Glomerular visceral epithelial cell (primary cell): ENCODE data around the gene COX7A2L.
A peak's percentile ranks its signal among the peaks of the same experiment; 100 is the strongest.
"Not testable (repeated sequence)": the region's sequence is repeated elsewhere in the genome, so short reads cannot be mapped to it uniquely, and the experiment has no call there.

Experiments used
- DNase-seq: peaks from one replicate; pipeline ENCODE4 v3.0.0-alpha.2; 2016; ENCODE audit errors: extremely low spot score

The COX7A2L gene

GRCh38 chr2:42367835-42368234, 6.8 kb upstream of the COX7A2L start:
- no peak for DNase-seq

GRCh38 chr2:42366411-42366810, 5.4 kb upstream of the COX7A2L start:
- no peak for DNase-seq

GRCh38 chr2:42364658-42365057, 3.6 kb upstream of the COX7A2L start:
- no peak for DNase-seq

- no peak for DNase-seq
Measured at GRCh38 chr2:42363413-42363812, 2.4 kb upstream of the COX7A2L start.

GRCh38 chr2:42361728-42362283, 789 bp upstream of the COX7A2L start:
- no peak for DNase-seq

- no peak for DNase-seq
Measured at GRCh38 chr2:42360493-42360889, 526 bp downstream of the COX7A2L start.

GRCh38 chr2:42359965-42360483, 993 bp downstream of the COX7A2L start:
- no peak for DNase-seq

- no peak for DNase-seq
Measured at GRCh38 chr2:42359304-42359964, 1.6 kb downstream of the COX7A2L start.

GRCh38 chr2:42353792-42354429, 7.1 kb downstream of the COX7A2L start:
- no peak for DNase-seq

- no peak for DNase-seq
Measured at GRCh38 chr2:42351864-42352263, 9.2 kb downstream of the COX7A2L start.

GRCh38 chr2:42350434-42351063, 10.5 kb downstream of the COX7A2L start:
- DNase-seq = no peak

- no peak for DNase-seq
Measured at GRCh38 chr2:42348113-42348805, 12.8 kb downstream of the COX7A2L start.

GRCh38 chr2:42347518-42347917, 13.5 kb downstream of the COX7A2L start:
- DNase-seq = not testable (repeated sequence)

GRCh38 chr2:42346856-42347255, 14.2 kb downstream of the COX7A2L start:
- DNase-seq = not testable (repeated sequence)

- DNase-seq = no peak
Measured at GRCh38 chr2:42345986-42346385, 15.0 kb downstream of the COX7A2L start.

- no peak for DNase-seq
Measured at GRCh38 chr2:42342795-42343241, 18.2 kb downstream of the COX7A2L start.

- DNase-seq = peak; percentile 64
Measured at GRCh38 chr2:42342061-42342794, 18.8 kb downstream of the COX7A2L start.

- DNase-seq = no peak
Measured at GRCh38 chr2:42340938-42341636, 19.9 kb downstream of the COX7A2L start.

GRCh38 chr2:42340045-42340937, 20.7 kb downstream of the COX7A2L start:
- DNase-seq = no peak
